GM10266 (cell line): Measurements from ENCODE around the gene DLGAP3.
"Not testable (repeated sequence)": the region's sequence is repeated elsewhere in the genome, so short reads cannot be mapped to it uniquely, and the experiment has no call there.

Experiments used
- DNase-seq: peaks from one replicate; pipeline ENCODE4 v3.0.0; 2012; ENCODE audit errors: extremely low spot score
- CTCF ChIP-seq: IDR thresholded peaks from 2 replicates; pipeline ENCODE4 v1.5.1; 2012; ENCODE audit warnings: mild to moderate bottlenecking, low read depth; ENCODE audit not compliant: control insufficient read depth, insufficient read depth; ENCODE audit errors: missing control alignments

The DLGAP3 gene

GRCh38 chr1:34831721-34832246 lies 97.7 kb downstream of the DLGAP3 start:
- no peak for TF ChIP-seq CTCF
- no peak for DNase-seq

DNA sequence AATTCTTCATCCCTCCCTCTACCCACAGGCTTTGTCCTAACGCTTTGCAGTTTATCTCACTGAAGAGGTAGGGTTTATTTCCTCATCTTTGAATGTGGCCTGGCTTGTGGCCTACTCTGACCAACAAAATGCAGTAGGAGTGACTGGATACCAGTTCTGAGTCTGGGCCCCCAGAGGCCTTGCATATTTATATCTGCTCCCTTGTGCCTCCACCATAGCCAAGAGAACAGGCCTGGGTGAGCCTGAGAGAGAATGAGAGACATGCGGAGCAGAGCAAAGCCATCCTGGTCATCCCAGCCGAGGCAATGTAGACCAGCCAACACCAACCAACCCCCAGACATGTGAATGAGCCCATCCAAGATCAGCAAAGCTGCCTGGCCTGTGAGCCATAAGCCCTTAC lies 100.2 kb downstream of the DLGAP3 start:
- DNase-seq: no peak
- no peak for TF ChIP-seq CTCF

GRCh38 chr1:34828611-34829010 lies 100.8 kb downstream of the DLGAP3 start:
- no peak for DNase-seq
- no peak for TF ChIP-seq CTCF

DNA sequence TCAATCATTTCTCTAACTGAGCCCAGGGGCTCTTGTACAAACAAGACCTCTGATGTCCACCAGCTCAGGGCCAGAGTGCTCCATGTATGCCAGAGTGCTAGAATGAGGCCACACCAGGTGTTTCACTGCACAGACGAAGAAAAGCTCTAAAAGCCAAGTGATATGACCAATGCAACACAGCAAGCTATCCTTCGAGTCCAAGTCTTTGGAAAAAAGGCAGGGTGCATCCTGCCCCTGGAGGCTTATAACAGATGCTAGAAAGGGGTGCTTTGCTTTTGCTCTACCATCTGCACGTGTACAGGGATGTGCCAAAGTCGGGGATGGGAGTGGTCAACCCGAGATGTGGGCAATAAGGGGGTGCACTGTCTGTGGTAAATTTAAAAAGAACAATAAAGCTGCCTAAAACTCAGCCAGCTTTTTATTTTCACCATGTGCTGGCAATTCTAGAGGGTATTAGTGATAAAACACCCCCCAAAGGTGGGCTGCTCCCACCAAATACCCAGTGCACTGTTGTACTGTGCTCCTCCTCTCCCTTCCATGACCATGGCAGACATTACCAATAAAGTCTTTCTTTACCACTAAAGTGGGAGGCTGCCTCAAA lies 102.0 kb downstream of the DLGAP3 start:
- no peak for TF ChIP-seq CTCF
- no peak for DNase-seq

DNA sequence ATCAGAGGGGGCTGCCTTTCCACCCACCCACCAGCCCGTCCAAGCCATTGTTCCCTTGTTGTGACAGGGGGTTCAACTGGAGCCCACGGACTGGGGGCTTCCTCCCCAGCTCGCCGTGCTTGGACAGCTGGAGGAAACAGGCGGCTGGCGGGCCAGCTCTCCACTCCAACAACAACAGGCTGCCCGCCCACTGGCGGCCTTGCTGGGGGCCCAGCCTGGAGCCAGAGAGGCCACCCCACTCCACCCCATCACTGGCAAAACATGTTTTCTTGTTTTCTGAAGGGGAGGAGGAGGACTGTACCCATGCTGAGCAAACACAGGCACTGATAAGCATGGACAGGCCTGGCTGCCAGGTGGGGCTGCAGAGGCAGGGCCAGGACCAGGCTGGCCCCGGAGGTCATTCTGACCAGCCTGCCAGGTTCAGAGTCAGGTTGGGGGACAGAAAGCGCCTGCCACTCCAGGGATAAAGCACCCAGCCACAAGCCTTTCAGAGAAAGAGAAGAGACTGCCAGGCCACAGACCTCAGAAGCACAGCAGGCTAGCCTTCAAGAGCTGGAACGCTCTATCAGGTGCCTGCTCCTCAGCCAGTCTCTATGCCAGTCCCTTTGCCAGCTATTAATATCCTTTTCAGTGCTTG lies 103.9 kb downstream of the DLGAP3 start:
- no peak for TF ChIP-seq CTCF
- no peak for DNase-seq

DNA sequence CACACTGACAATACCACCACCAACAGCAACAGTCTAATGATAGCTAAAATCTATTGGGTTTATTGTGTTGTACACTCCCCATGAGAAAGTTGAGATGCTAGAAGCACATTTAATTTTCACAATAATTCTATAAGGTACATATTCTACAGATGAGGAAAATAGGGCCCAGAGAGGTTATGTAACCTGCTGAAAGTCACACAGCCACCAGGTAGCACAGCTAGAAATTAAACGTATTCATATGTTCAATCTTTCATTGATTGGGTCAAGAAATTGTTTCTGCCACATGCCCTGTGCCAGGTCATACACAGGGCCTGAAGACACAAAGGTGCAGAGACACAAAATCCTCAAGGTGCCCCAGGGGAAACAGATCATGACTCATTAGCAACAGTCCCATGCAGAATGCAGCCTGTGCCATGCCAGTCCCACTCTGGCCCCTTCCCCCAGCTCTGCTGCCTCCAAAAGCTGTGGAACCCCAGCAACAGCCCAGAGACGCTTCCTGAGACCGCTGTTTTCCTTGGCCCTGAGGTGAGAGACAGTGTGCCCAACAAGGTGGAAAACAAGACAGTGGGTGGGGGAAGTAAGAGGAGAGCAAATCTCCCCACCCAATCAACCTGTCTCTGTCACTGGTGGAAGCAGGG lies 104.5 kb downstream of the DLGAP3 start:
- DNase-seq: no peak
- TF ChIP-seq CTCF: no peak

DNA sequence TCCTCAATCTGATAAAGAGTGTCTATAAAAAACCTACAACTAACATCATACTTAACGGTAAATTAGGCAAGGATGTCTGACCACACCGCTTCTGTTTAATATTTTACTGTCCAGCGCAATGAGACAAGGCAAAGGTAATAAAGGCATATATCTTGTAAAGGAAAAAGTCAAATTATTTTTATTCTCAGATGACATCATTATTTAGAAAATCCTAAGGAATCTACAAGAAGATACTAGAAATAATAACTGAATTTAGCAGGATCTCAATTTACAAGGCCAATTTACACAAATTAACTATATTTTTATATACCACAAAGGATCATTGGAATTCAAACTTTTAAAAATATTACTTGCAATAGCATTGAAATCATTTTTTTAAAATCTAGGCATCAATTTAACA lies 107.2 kb downstream of the DLGAP3 start:
- no peak for TF ChIP-seq CTCF
- no peak for DNase-seq

- DNase-seq: not testable (repeated sequence)
Measured at GRCh38 chr1:34818862-34819261, 110.6 kb downstream of the DLGAP3 start.
